ENCODE results near the gene SERPING1. TPM values are rescaled to one million over a fixed set of nuclear protein-coding genes. Genes with fewer than 3 reads are reported as not detected.

SERPING1 gene
- total RNA-seq, 1 donor from 2014 or later = 62.5 TPM

- FAIRE-seq (no peak), DNase-seq (ENCODE audit: low read depth) (no peak)
- peak overlapping the region; percentile 82 for H3K27ac Mint-ChIP-seq (ENCODE audit: unreplicated experiment)
- Histone ChIP-seq H3K4me1 (ENCODE audit: insufficient read depth, low read length) (peaks cover 31% of the 10 kb centered on the region), H3K79me2 (ENCODE audit: insufficient read depth, low read length) (no peaks in the 10 kb centered on the region), H3K4me3 (ENCODE audit: insufficient read depth, low read depth, low read length) (no peak overlapping the region), H3K36me3 (ENCODE audit: insufficient read depth, low read length) (no peaks in the 10 kb centered on the region), H4K20me1 (ENCODE audit: insufficient read depth, low read length) (peaks cover 62% of the 10 kb centered on the region), H3K27ac (ENCODE audit: low read depth, low read length) (no peak overlapping the region), H3K27me3 (ENCODE audit: insufficient read depth, low read length) (peaks cover 39% of the 10 kb centered on the region), H3K9me3 (ENCODE audit: insufficient read depth, low read depth, low read length) (no peaks in the 10 kb centered on the region), H3K4me2 (ENCODE audit: low read length) (peak overlapping the region; percentile 92), H2AFZ (ENCODE audit: low read depth, low read length) (no peak overlapping the region), H3K9ac (ENCODE audit: low read length) (no peak overlapping the region)
- peak overlapping the region; percentile 74 for H3K4me3 Mint-ChIP-seq (ENCODE audit: unreplicated experiment)
- H3K27me3 Mint-ChIP-seq (ENCODE audit: low read depth, unreplicated experiment) = no peaks in the 10 kb centered on the region
- no peaks in the 10 kb centered on the region for H3K9me3 Mint-ChIP-seq (ENCODE audit: unreplicated experiment)
- H3K4me1 Mint-ChIP-seq (ENCODE audit: low read depth, unreplicated experiment) = peaks cover 62% of the 10 kb centered on the region
- H3K36me3 Mint-ChIP-seq (ENCODE audit: low read depth, unreplicated experiment) = no peaks in the 10 kb centered on the region
- peak; percentile 1 for TF ChIP-seq EZH2 (IDR thresholded peaks at IDR 0.05; ENCODE audit: insufficient read depth, low read length)
- no peak for TF ChIP-seq CTCF (IDR thresholded peaks at IDR 0.05; ENCODE audit: insufficient read depth, low read depth, low read length)
These were observed 50.7 kb downstream of the SERPING1 start for GRCh38 chr11:57647960-57648800.

- peak overlapping the region; percentile 67 for H3K27ac Mint-ChIP-seq (ENCODE audit: unreplicated experiment)
- H3K36me3 ChIP-seq (ENCODE audit: insufficient read depth, low read length) = no peaks in the 10 kb centered on the region
- DNase-seq (ENCODE audit: low read depth) = no peak
- no peak overlapping the region for H3K27ac ChIP-seq (ENCODE audit: low read depth, low read length)
- peak overlapping the region; percentile 61 for H3K9ac ChIP-seq (ENCODE audit: low read length)
- H3K27me3 Mint-ChIP-seq (ENCODE audit: low read depth, unreplicated experiment) = no peaks in the 10 kb centered on the region
- peaks cover 56% of the 10 kb centered on the region for H3K4me1 Mint-ChIP-seq (ENCODE audit: low read depth, unreplicated experiment)
- peaks cover 53% of the 10 kb centered on the region for H4K20me1 ChIP-seq (ENCODE audit: insufficient read depth, low read length)
- peak overlapping the region; percentile 53 for H3K4me3 ChIP-seq (ENCODE audit: insufficient read depth, low read depth, low read length)
- H3K9me3 Mint-ChIP-seq (ENCODE audit: unreplicated experiment) = no peaks in the 10 kb centered on the region
- peaks cover 31% of the 10 kb centered on the region for H3K4me1 ChIP-seq (ENCODE audit: insufficient read depth, low read length)
- H3K36me3 Mint-ChIP-seq (ENCODE audit: low read depth, unreplicated experiment) = no peaks in the 10 kb centered on the region
- peak; percentile 52 for TF ChIP-seq EZH2 (IDR thresholded peaks at IDR 0.05; ENCODE audit: insufficient read depth, low read length)
- TF ChIP-seq CTCF (IDR thresholded peaks at IDR 0.05; ENCODE audit: insufficient read depth, low read depth, low read length) = no peak
- peak overlapping the region; percentile 74 for H3K4me3 Mint-ChIP-seq (ENCODE audit: unreplicated experiment)
- peaks cover 39% of the 10 kb centered on the region for H3K27me3 ChIP-seq (ENCODE audit: insufficient read depth, low read length)
- no peaks in the 10 kb centered on the region for H3K79me2 ChIP-seq (ENCODE audit: insufficient read depth, low read length)
- H3K4me2 ChIP-seq (ENCODE audit: low read length) = peak overlapping the region; percentile 92
- no peak for FAIRE-seq
- H2AFZ ChIP-seq (ENCODE audit: low read depth, low read length) = no peak overlapping the region
- no peaks in the 10 kb centered on the region for H3K9me3 ChIP-seq (ENCODE audit: insufficient read depth, low read depth, low read length)
These were observed 51.6 kb downstream of the SERPING1 start for GRCh38 chr11:57648801-57649735.
